Activated B cell treated with CpG ODN at 0.5 μM for 24 hours (primary cell): ENCODE data around the gene IL7R. TPM values are rescaled to one million over a fixed set of nuclear protein-coding genes. Genes with fewer than 3 reads are reported as not detected.

Experiments used
- ATAC-seq: fragments of 200-7000 bp; cut with Tn5 transposase; one replicate; pipeline ENCODE4 v1.10.0; 2021; ENCODE audit warnings: low read depth, mild to moderate bottlenecking, moderate library complexity
- CTCF ChIA-PET: fragments of 350-600 bp; sonication (Branson Sonifier 250); formaldehyde crosslinking; loops from one replicate; lab custom pipeline; 2021; ENCODE audit warnings: antibody characterized with exemption; lab: Charles Lee
- POLR2A ChIA-PET: fragments of 350-600 bp; sonication (Branson Sonifier 250); formaldehyde crosslinking; loops from one replicate; lab custom pipeline; 2021; ENCODE audit warnings: antibody characterized with exemption; lab: Charles Lee
- DNase-seq: peaks from one replicate; pipeline ENCODE4 v3.0.0; 2022
- H3K27ac Mint-ChIP-seq: one replicate; pipeline ENCODE4 v1.8.0; 2020; ENCODE audit warnings: mixed read lengths
- H3K27me3 Mint-ChIP-seq: one replicate; pipeline ENCODE4 v1.8.0; 2021; ENCODE audit warnings: mixed read lengths
- H3K36me3 Mint-ChIP-seq: one replicate; pipeline ENCODE4 v1.8.0; 2021; ENCODE audit warnings: low read depth, mixed read lengths
- H3K4me1 Mint-ChIP-seq: one replicate; pipeline ENCODE4 v1.8.0; 2021; ENCODE audit warnings: mixed read lengths
- H3K4me3 Mint-ChIP-seq: one replicate; pipeline ENCODE4 v1.8.0; 2020; ENCODE audit warnings: mild to moderate bottlenecking, mixed read lengths
- H3K9me3 Mint-ChIP-seq: one replicate; pipeline ENCODE4 v1.8.0; 2020; ENCODE audit warnings: mixed read lengths
- CTCF ChIP-seq: fragments of 200-600 bp; IDR thresholded peaks from one replicate; pipeline ENCODE4 v1.8.0; 2022; ENCODE audit warnings: antibody characterized with exemption, mild to moderate bottlenecking
- intact Hi-C: fragments of 100-400 bp; cut with micrococcal nuclease; formaldehyde crosslinking; loops from one replicate; pipeline ENCODE4 v1.15.1; 2024
- total RNA-seq: library from RNA; stranded (reverse); gene quantifications from 2 replicates; pipeline ENCODE4 v1.2.3, GENCODE V29; 2022

Gene IL7R
- total RNA-seq, 1 donor from 2014 or later = 3.0 TPM

- ChIA-PET POLR2A (no interaction called here), CTCF (no interaction called here)
- Mint-ChIP-seq H3K27me3 (no peaks in the 10 kb centered on the region), H3K4me3 (no peak overlapping the region), H3K27ac (no peak overlapping the region), H3K9me3 (no peaks in the 10 kb centered on the region), H3K36me3 (no peaks in the 10 kb centered on the region), H3K4me1 (no peaks in the 10 kb centered on the region)
- intact Hi-C loops = no loop called here
- DNase-seq = no peak
- ATAC-seq = no peak
- no peak for TF ChIP-seq CTCF
Measured at GRCh38 chr5:35828082-35828598, 28.6 kb upstream of the IL7R start.

- DNase-seq (no peak), ATAC-seq (no peak)
- no peak overlapping the region for H3K27ac Mint-ChIP-seq
- H3K9me3 Mint-ChIP-seq = no peaks in the 10 kb centered on the region
- ChIA-PET CTCF (no interaction called here), POLR2A (no interaction called here)
- H3K4me3 Mint-ChIP-seq = no peak overlapping the region
- no peaks in the 10 kb centered on the region for H3K36me3 Mint-ChIP-seq
- intact Hi-C loops = no loop called here
- H3K4me1 Mint-ChIP-seq = no peaks in the 10 kb centered on the region
- no peak for TF ChIP-seq CTCF
- no peaks in the 10 kb centered on the region for H3K27me3 Mint-ChIP-seq
Measured at GRCh38 chr5:35830587-35830986, 26.1 kb upstream of the IL7R start.

GRCh38 chr5:35832762-35833161, 23.9 kb upstream of the IL7R start:
- intact Hi-C loops = no loop called here
- no peak overlapping the region for H3K4me3 Mint-ChIP-seq
- H3K36me3 Mint-ChIP-seq = no peaks in the 10 kb centered on the region
- POLR2A ChIA-PET = no interaction called here
- TF ChIP-seq CTCF = no peak
- ATAC-seq = no peak
- H3K4me1 Mint-ChIP-seq = no peaks in the 10 kb centered on the region
- no peaks in the 10 kb centered on the region for H3K27me3 Mint-ChIP-seq
- no peak overlapping the region for H3K27ac Mint-ChIP-seq
- CTCF ChIA-PET = no interaction called here
- no peaks in the 10 kb centered on the region for H3K9me3 Mint-ChIP-seq
- no peak for DNase-seq

- intact Hi-C loops = no loop called here
- Mint-ChIP-seq H3K27me3 (no peaks in the 10 kb centered on the region), H3K27ac (no peak overlapping the region), H3K36me3 (no peaks in the 10 kb centered on the region), H3K9me3 (no peaks in the 10 kb centered on the region), H3K4me1 (no peaks in the 10 kb centered on the region), H3K4me3 (no peak overlapping the region)
- DNase-seq (no peak), ATAC-seq (no peak)
- ChIA-PET CTCF (no interaction called here), POLR2A (no interaction called here)
- no peak for TF ChIP-seq CTCF
Measured at GRCh38 chr5:35833224-35833623, 23.5 kb upstream of the IL7R start.

GRCh38 chr5:35835796-35836742, 20.6 kb upstream of the IL7R start:
- intact Hi-C loops = no loop called here
- TF ChIP-seq CTCF = no peak
- CTCF ChIA-PET = no interaction called here
- no peak for ATAC-seq
- POLR2A ChIA-PET = no interaction called here
- Mint-ChIP-seq H3K4me1 (no peaks in the 10 kb centered on the region), H3K27me3 (no peaks in the 10 kb centered on the region), H3K4me3 (no peak overlapping the region), H3K27ac (no peak overlapping the region), H3K36me3 (no peaks in the 10 kb centered on the region), H3K9me3 (no peaks in the 10 kb centered on the region)
- DNase-seq = no peak
